KOPT-K1 (cell line): ENCODE data around the gene PIP4K2C.
"Not testable (repeated sequence)": the region's sequence is repeated elsewhere in the genome, so short reads cannot be mapped to it uniquely, and the experiment has no call there.

Experiments used
- H3K27ac ChIP-seq: fragments of 200-600 bp; sonication (generic); 2 replicates; pipeline ENCODE4 v1.5.1; 2016; ENCODE audit warnings: antibody characterized with exemption, mild to moderate bottlenecking, low read depth, low read length; ENCODE audit not compliant: poor library complexity, severe bottlenecking
- H3K36me3 ChIP-seq: fragments of 200-600 bp; sonication (generic); 2 replicates; pipeline ENCODE4 v1.5.1; 2017; ENCODE audit warnings: antibody characterized with exemption, mild to moderate bottlenecking, low read length, moderate library complexity; ENCODE audit not compliant: insufficient read depth
- H3K9me3 ChIP-seq: fragments of 200-600 bp; sonication (generic); 2 replicates; pipeline ENCODE4 v1.5.1; 2017; ENCODE audit warnings: antibody characterized with exemption, low read length, mild to moderate bottlenecking; ENCODE audit not compliant: insufficient read depth, poor library complexity, severe bottlenecking

Gene PIP4K2C

GRCh38 chr12:57625261-57626032, 34.5 kb downstream of the PIP4K2C start:
- Histone ChIP-seq H3K27ac (no peak overlapping the region), H3K36me3 (no peaks in the 10 kb centered on the region), H3K9me3 (no peaks in the 10 kb centered on the region)

- Histone ChIP-seq H3K27ac (no peak overlapping the region), H3K9me3 (no peaks in the 10 kb centered on the region), H3K36me3 (no peaks in the 10 kb centered on the region)
These were observed 35.3 kb downstream of the PIP4K2C start for GRCh38 chr12:57626111-57626920.

- Histone ChIP-seq H3K27ac (no peak overlapping the region), H3K9me3 (no peaks in the 10 kb centered on the region), H3K36me3 (no peaks in the 10 kb centered on the region)
These were observed 36.0 kb downstream of the PIP4K2C start for GRCh38 chr12:57626921-57627445.

- Histone ChIP-seq H3K36me3 (no peaks in the 10 kb centered on the region), H3K27ac (no peak overlapping the region), H3K9me3 (no peaks in the 10 kb centered on the region)
These were observed 36.7 kb downstream of the PIP4K2C start for GRCh38 chr12:57627501-57628279.

GRCh38 chr12:57628280-57629191, 37.5 kb downstream of the PIP4K2C start:
- Histone ChIP-seq H3K36me3 (no peaks in the 10 kb centered on the region), H3K27ac (no peak overlapping the region), H3K9me3 (no peaks in the 10 kb centered on the region)

- H3K36me3 ChIP-seq: no peaks in the 10 kb centered on the region
- H3K9me3 ChIP-seq: no peaks in the 10 kb centered on the region
- no peak overlapping the region for H3K27ac ChIP-seq
These were observed 39.0 kb downstream of the PIP4K2C start for GRCh38 chr12:57629897-57630471.

GRCh38 chr12:57630891-57631433, 40.0 kb downstream of the PIP4K2C start:
- no peaks in the 10 kb centered on the region for H3K36me3 ChIP-seq
- H3K9me3 ChIP-seq: no peaks in the 10 kb centered on the region
- H3K27ac ChIP-seq: no peak overlapping the region

- Histone ChIP-seq H3K9me3 (no peaks in the 10 kb centered on the region), H3K27ac (no peak overlapping the region), H3K36me3 (no peaks in the 10 kb centered on the region)
These were observed 40.6 kb downstream of the PIP4K2C start for GRCh38 chr12:57631566-57632072.

GRCh38 chr12:57632073-57632957, 41.3 kb downstream of the PIP4K2C start:
- no peaks in the 10 kb centered on the region for H3K36me3 ChIP-seq
- no peak overlapping the region for H3K27ac ChIP-seq
- no peaks in the 10 kb centered on the region for H3K9me3 ChIP-seq

- Histone ChIP-seq H3K9me3 (no peaks in the 10 kb centered on the region), H3K27ac (no peak within 1 kb of the TSS), H3K36me3 (no peaks in the 10 kb centered on the region)
These were observed 42.2 kb downstream of the PIP4K2C start, which contains the start of gene B4GALNT1 for GRCh38 chr12:57632958-57633840. B4GALNT1 (minus strand) TSS chr12:57633201; CDS start chr12:57632132, 1,069 bp downstream.

- not testable (repeated sequence) for H3K9me3 ChIP-seq, H3K27ac ChIP-seq, H3K36me3 ChIP-seq
These were observed 45.7 kb downstream of the PIP4K2C start for GRCh38 chr12:57636731-57637130.

- H3K9me3 ChIP-seq: no peaks in the 10 kb centered on the region
- H3K27ac ChIP-seq: no peak overlapping the region
- no peaks in the 10 kb centered on the region for H3K36me3 ChIP-seq
These were observed 46.4 kb downstream of the PIP4K2C start for GRCh38 chr12:57637364-57637763.
